K562 (cell line): ENCODE data around the gene TRNAU1AP. TPM values are rescaled to one million over a fixed set of nuclear protein-coding genes. Genes with fewer than 3 reads are reported as not detected.

Experiments
- ARHGAP35 ChIP-seq: fragments of 450-650 bp; IDR thresholded peaks from 2 replicates; pipeline ENCODE4 v1.6.1; 2018; ENCODE audit not compliant: partially characterized antibody
- CREBBP ChIP-seq: IDR thresholded peaks from one replicate; pipeline ENCODE4 v1.6.1; 2012; ENCODE audit warnings: low read depth, mild to moderate bottlenecking, control low read depth, inconsistent platforms, low read length
- DNMT1 ChIP-seq: fragments of 450-650 bp; IDR thresholded peaks from 2 replicates; pipeline ENCODE4 v1.6.1; 2016; ENCODE audit warnings: antibody characterized with exemption, mild to moderate bottlenecking
- ETV6 ChIP-seq, 3 experiments: fragments of 150-350 bp in 1 of 3; sonication (generic) in 1 of 3; formaldehyde crosslinking in 1 of 3; IDR thresholded peaks; 2 replicates each; pipeline versions ENCODE4 v1.6.1 to v1.8.0; 2014 to 2022; ENCODE audit warnings: borderline replicate concordance in 2 of 3, low read depth in 2 of 3, antibody characterized with exemption in 1 of 3, low read length in 1 of 3, mild to moderate bottlenecking in 1 of 3, missing genetic modification reagents in 1 of 3
- GMEB1 ChIP-seq: fragments of 250-450 bp; sonication (Bioruptor Pico); IDR thresholded peaks from 2 replicates; pipeline ENCODE4 v1.4.0; 2020; ENCODE audit warnings: mild to moderate bottlenecking
- HMG20A ChIP-seq: fragments of 450-650 bp; formaldehyde crosslinking; conservative IDR thresholded peaks from 2 replicates; pipeline ENCODE4 v1.4.0; 2020; ENCODE audit warnings: mild to moderate bottlenecking, mixed read lengths
- JUN ChIP-seq, 2 experiments: sonication (generic) in 1 of 2; formaldehyde crosslinking in 1 of 2; IDR thresholded peaks; 2 replicates each; pipeline versions ENCODE4 v1.6.1 to v1.8.0; 2012 to 2022; ENCODE audit warnings: borderline replicate concordance in 2 of 2, mild to moderate bottlenecking in 2 of 2, improper control_type of control experiment in 1 of 2, low read depth in 1 of 2, low read length in 1 of 2, missing genetic modification reagents in 1 of 2
- MEF2A ChIP-seq: IDR thresholded peaks from 2 replicates; pipeline ENCODE4 v1.6.1; 2011; ENCODE audit warnings: low read depth, mild to moderate bottlenecking, low read length, moderate library complexity; ENCODE audit not compliant: control insufficient read depth
- NCOR1 ChIP-seq: fragments of 450-650 bp; IDR thresholded peaks from 2 replicates; pipeline ENCODE4 v1.6.1; 2016; ENCODE audit warnings: mild to moderate bottlenecking, moderate library complexity
- NONO ChIP-seq, 2 experiments: fragments of 200-400 bp in 1 of 2; fragments of 450-650 bp in 1 of 2; formaldehyde crosslinking in 1 of 2; IDR thresholded peaks; 2 replicates each; pipeline ENCODE4 v1.6.1; 2017; ENCODE audit warnings: low read depth in 2 of 2, mild to moderate bottlenecking in 2 of 2, moderate library complexity in 2 of 2, low read length in 1 of 2
- NR1H2 ChIP-seq: sonication (generic); formaldehyde crosslinking; IDR thresholded peaks from 2 replicates; pipeline ENCODE4 v1.4.0; 2020; ENCODE audit warnings: mild to moderate bottlenecking, missing genetic modification reagents
- POLR2G ChIP-seq: fragments of 200-400 bp; formaldehyde crosslinking; IDR thresholded peaks from 2 replicates; pipeline ENCODE4 v1.6.1; 2017; ENCODE audit warnings: low read depth, mild to moderate bottlenecking, antibody characterized with exemption, low read length, moderate library complexity
- RHOXF2B ChIP-seq: fragments of 250-450 bp; sonication (Bioruptor Pico); conservative IDR thresholded peaks from 2 replicates; pipeline ENCODE4 v1.5.1; 2021
- SRF ChIP-seq, 2 experiments: fragments of 250-450, 450-650 bp in 1 of 2; sonication (Bioruptor Pico) in 1 of 2; sonication (generic) in 1 of 2; formaldehyde crosslinking; IDR thresholded peaks; 2 replicates each; pipeline versions ENCODE4 v1.5.0 to v1.5.1; 2020 to 2022; ENCODE audit warnings: mild to moderate bottlenecking in 1 of 2, missing genetic modification reagents in 1 of 2
- YY1 ChIP-seq, 3 experiments: IDR thresholded peaks; 2 replicates each; pipeline ENCODE4 v1.6.1; 2011; ENCODE audit warnings: low read length in 2 of 3, mild to moderate bottlenecking in 2 of 3, moderate library complexity in 2 of 3, borderline replicate concordance in 1 of 3, control low read depth in 1 of 3, low read depth in 1 of 3; ENCODE audit not compliant: insufficient read depth in 3 of 3, insufficient replicate concordance in 2 of 3, control insufficient read depth in 1 of 3, insufficient read length in 1 of 3; ENCODE audit errors: extremely low read depth in 1 of 3
- ZC3H4 ChIP-seq: sonication (generic); formaldehyde crosslinking; IDR thresholded peaks from 2 replicates; pipeline ENCODE4 v1.9.0; 2021; ENCODE audit warnings: missing genetic modification reagents, borderline replicate concordance
- ZNF165 ChIP-seq: fragments of 250-450 bp; sonication (Bioruptor Pico); IDR thresholded peaks from 2 replicates; pipeline ENCODE4 v1.4.0; 2020; ENCODE audit warnings: borderline replicate concordance
- ZNF408 ChIP-seq: fragments of 250-450 bp; sonication (Bioruptor Pico); IDR thresholded peaks from 2 replicates; pipeline ENCODE4 v1.4.0; 2020; ENCODE audit warnings: low read depth, mild to moderate bottlenecking, moderate library complexity
- polyA plus RNA-seq, 8 experiments: library from polyadenylated mRNA; depleted of rRNA in 4 of 8; stranded (reverse) in 5 of 8; unstranded in 3 of 8; fragments of >200 nt; fragmentation: Nextera tagmentation in 2 of 8; fragmentation: Illumina TruSeq in 1 of 8; extraction: Ambion mirVana in 2 of 8; extraction: Trizol in 1 of 8; gene quantifications; 2 replicates each; pipeline versions ENCODE4 v1.2.1 to v1.2.3, GENCODE V29; 2011 to 2014; ENCODE audit warnings: inconsistent platforms in 1 of 8, missing spikeins in 1 of 8
- total RNA-seq, 7 experiments: library from RNA; depleted of rRNA in 6 of 7; stranded (reverse); fragments of >200 nt in 6 of 7; fragmentation: Illumina TruSeq in 2 of 7; extraction: Trizol in 2 of 7; gene quantifications; 2 replicates each; pipeline versions ENCODE4 v1.2.1 to v1.2.3, GENCODE V29; 2011 to 2021; ENCODE audit warnings: low replicate concordance in 1 of 7
- TF ChIP-seq, protein P1 (sequence below): fragments of 450-650 bp; IDR thresholded peaks from 2 replicates; pipeline ENCODE4 v1.6.1; 2017; ENCODE audit warnings: antibody characterized with exemption, mild to moderate bottlenecking

The TRNAU1AP gene
- total and polyA plus RNA-seq, 9 of the 15 experiments (the other 6 are each of a cell fraction or from before 2014, with no cell fraction given), result 34.9 to 110 (median 46.3) TPM

DNA sequence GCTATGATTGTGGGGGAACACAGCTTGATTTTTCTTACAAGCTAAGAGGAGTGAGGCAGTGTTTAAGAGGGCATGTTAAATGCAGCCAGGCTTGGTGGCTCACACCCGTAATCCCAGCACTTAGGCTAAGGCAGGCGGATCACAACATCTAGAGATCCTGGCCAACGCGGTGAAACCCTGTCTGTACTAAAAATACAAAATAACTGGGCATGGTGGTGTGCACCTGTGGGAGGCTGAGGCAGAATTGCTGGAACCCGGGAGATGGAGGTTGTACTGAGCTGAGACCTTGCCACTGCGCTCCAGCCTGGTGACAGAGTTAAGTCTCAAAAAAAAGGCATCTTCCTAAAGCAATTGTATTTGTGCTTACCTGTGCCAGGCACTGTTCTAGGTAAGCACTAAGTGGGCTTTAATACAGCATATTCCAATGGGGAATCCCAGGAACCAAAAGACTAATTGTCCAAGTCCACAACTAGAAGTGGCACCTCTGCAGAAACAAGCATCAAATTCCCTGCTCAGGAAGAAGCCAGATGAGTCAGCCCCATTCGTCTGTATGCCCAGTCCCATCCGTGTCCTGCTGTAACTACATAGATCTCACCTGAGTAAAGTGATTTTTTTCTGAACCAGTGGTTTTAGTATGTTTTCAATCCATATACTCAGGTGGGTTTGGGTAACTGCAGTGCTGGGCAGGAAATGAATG lies 42.5 kb upstream of the TRNAU1AP start (continued):
- TF ChIP-seq GMEB1 (CRISPR knock-in tag), result no peak
- TF ChIP-seq HMG20A (CRISPR knock-in tag), result no peak
- TF ChIP-seq DNMT1, result no peak
- no peak for TF ChIP-seq ZC3H4 (CRISPR knock-in tag)
- TF ChIP-seq CREBBP, result no peak
- TF ChIP-seq SRF (CRISPR knock-in tag; IDR thresholded peaks at IDR 0.05), result peak in 1 of 2 experiments; percentile 77; a peak in 1 of 4 replicates
- 0 out of 2 replicates have a peak, but pooled peaks have one; percentile 14 for TF ChIP-seq NR1H2 (CRISPR knock-in tag)
- no peak; the same call in 1 of the 2 replicates for TF ChIP-seq NCOR1
- TF ChIP-seq JUN (IDR thresholded peaks at IDR 0.05; ENCODE audit: borderline replicate concordance, low read depth, low read length), result no peak
- no peak; the same call in 1 of the 2 replicates for TF ChIP-seq JUN (CRISPR knock-in tag; IDR thresholded peaks at IDR 0.05; ENCODE audit: borderline replicate concordance)
- TF ChIP-seq, protein P1, sequence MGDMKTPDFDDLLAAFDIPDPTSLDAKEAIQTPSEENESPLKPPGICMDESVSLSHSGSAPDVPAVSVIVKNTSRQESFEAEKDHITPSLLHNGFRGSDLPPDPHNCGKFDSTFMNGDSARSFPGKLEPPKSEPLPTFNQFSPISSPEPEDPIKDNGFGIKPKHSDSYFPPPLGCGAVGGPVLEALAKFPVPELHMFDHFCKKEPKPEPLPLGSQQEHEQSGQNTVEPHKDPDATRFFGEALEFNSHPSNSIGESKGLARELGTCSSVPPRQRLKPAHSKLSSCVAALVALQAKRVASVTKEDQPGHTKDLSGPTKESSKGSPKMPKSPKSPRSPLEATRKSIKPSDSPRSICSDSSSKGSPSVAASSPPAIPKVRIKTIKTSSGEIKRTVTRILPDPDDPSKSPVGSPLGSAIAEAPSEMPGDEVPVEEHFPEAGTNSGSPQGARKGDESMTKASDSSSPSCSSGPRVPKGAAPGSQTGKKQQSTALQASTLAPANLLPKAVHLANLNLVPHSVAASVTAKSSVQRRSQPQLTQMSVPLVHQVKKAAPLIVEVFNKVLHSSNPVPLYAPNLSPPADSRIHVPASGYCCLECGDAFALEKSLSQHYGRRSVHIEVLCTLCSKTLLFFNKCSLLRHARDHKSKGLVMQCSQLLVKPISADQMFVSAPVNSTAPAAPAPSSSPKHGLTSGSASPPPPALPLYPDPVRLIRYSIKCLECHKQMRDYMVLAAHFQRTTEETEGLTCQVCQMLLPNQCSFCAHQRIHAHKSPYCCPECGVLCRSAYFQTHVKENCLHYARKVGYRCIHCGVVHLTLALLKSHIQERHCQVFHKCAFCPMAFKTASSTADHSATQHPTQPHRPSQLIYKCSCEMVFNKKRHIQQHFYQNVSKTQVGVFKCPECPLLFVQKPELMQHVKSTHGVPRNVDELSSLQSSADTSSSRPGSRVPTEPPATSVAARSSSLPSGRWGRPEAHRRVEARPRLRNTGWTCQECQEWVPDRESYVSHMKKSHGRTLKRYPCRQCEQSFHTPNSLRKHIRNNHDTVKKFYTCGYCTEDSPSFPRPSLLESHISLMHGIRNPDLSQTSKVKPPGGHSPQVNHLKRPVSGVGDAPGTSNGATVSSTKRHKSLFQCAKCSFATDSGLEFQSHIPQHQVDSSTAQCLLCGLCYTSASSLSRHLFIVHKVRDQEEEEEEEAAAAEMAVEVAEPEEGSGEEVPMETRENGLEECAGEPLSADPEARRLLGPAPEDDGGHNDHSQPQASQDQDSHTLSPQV, result no peak
- TF ChIP-seq YY1 (IDR thresholded peaks at IDR 0.05; ENCODE audit: borderline replicate concordance in 1 of 3, control insufficient read depth in 1 of 3, extremely low read depth in 1 of 3, insufficient read depth in 3 of 3, insufficient read length in 1 of 3, insufficient replicate concordance in 2 of 3, low read depth in 1 of 3, low read length in 2 of 3), result peak in 2 of 3 experiments; percentile 22 to 61
- TF ChIP-seq MEF2A, result peak; percentile 45; the same call in 1 of the 2 replicates
- TF ChIP-seq POLR2G, result peak; percentile 76
- TF ChIP-seq ZNF408 (CRISPR knock-in tag), result 0 out of 2 replicates have a peak, but pooled peaks have one; percentile 30
- peak in 1 of 2 experiments; percentile 49; a peak in 2 of 4 replicates for TF ChIP-seq NONO (IDR thresholded peaks at IDR 0.05; ENCODE audit: low read depth in 2 of 2, low read length in 1 of 2)
- peak; percentile 87 for TF ChIP-seq RHOXF2B (CRISPR knock-in tag)
- no peak for TF ChIP-seq ZNF165
- TF ChIP-seq ETV6 (IDR thresholded peaks at IDR 0.05; ENCODE audit: borderline replicate concordance in 1 of 2, low read depth in 2 of 2, low read length in 1 of 2), result no peak
- TF ChIP-seq ETV6 (CRISPR knock-in tag; IDR thresholded peaks at IDR 0.05; ENCODE audit: borderline replicate concordance), result no peak
- no peak for TF ChIP-seq ARHGAP35
